ENCODE results near the gene XRCC5.
A peak's percentile ranks its signal among the peaks of the same experiment; 100 is the strongest.
"Not testable (repeated sequence)": the region's sequence is repeated elsewhere in the genome, so short reads cannot be mapped to it uniquely, and the experiment has no call there.

Gene XRCC5

GRCh38 chr2:216080048-216080447, 29.1 kb upstream of the XRCC5 start:
- not testable (repeated sequence) for H3K27me3 ChIP-seq (replicated peaks in 2 of 5; ENCODE audit: control insufficient read depth in 4 of 5, insufficient read depth in 5 of 5, low read length in 4 of 5)

GRCh38 chr2:216081012-216081411, 28.1 kb upstream of the XRCC5 start:
- CTCF ChIA-PET: interaction anchor here (1.0 to 2.4 kb wide), 4 partner anchors 8 to 49 kb away, joined by 3 to 5 read pairs (median 4); no protein-coding TSS in a partner anchor
- Histone ChIP-seq H3K9me3 (ENCODE audit: control extremely low read depth in 1 of 5, control insufficient read depth in 4 of 5, insufficient read depth in 2 of 5, low read depth in 1 of 5, low read length in 4 of 5) (no peaks in the 10 kb centered on the region), H3K27me3 (replicated peaks in 2 of 5; ENCODE audit: control insufficient read depth in 4 of 5, insufficient read depth in 5 of 5, low read length in 4 of 5) (no peaks in the 10 kb centered on the region), H3K27ac (ENCODE audit: insufficient read depth in 1 of 2, low read depth in 1 of 2, low read length in 2 of 2, poor library complexity in 1 of 2, severe bottlenecking in 2 of 2) (no peak overlapping the region), H3K36me3 (ENCODE audit: control insufficient read depth in 4 of 4, insufficient read depth in 4 of 4, low read length in 3 of 4) (no peaks in the 10 kb centered on the region), H3K4me1 (ENCODE audit: control extremely low read depth in 1 of 4, control insufficient read depth in 4 of 4, insufficient read depth in 4 of 4, low read length in 3 of 4) (peaks cover 7 to 19% (median 16%) of the 10 kb centered on the region in 4 experiments), H3K4me3 (ENCODE audit: control insufficient read depth in 1 of 7, extremely low read depth in 1 of 7, insufficient read depth in 4 of 7, low read depth in 2 of 7, low read length in 6 of 7) (peak overlapping the region in 6 of 7 experiments; percentile 58 to 90 (median 78))
- POLR2A ChIA-PET: interaction anchor here (0.6 kb wide), 1 partner anchor 1329 kb away, joined by 5 read pairs; no protein-coding TSS in a partner anchor
- peak in 1 of 3 donors; percentile 13 for DNase-seq
- WGBS (ENCODE audit: insufficient coverage): no CpG with 5 or more reads among the region's 1 CpG

More at GRCh38 chr2:216080048-216080447, 29.1 kb upstream of the XRCC5 start:
- H3K36me3 ChIP-seq (ENCODE audit: control insufficient read depth in 4 of 4, insufficient read depth in 4 of 4, low read length in 3 of 4); POLR2A ChIA-PET; CTCF ChIA-PET; DNase-seq; H3K9me3 ChIP-seq (ENCODE audit: control extremely low read depth in 1 of 5, control insufficient read depth in 4 of 5, insufficient read depth in 2 of 5, low read depth in 1 of 5, low read length in 4 of 5); H3K4me3 ChIP-seq (ENCODE audit: control insufficient read depth in 1 of 7, extremely low read depth in 1 of 7, insufficient read depth in 4 of 7, low read depth in 2 of 7, low read length in 6 of 7); H3K27ac ChIP-seq (ENCODE audit: insufficient read depth in 1 of 2, low read depth in 1 of 2, low read length in 2 of 2, poor library complexity in 1 of 2, severe bottlenecking in 2 of 2): not testable (repeated sequence)
- H3K4me1 ChIP-seq (ENCODE audit: control extremely low read depth in 1 of 4, control insufficient read depth in 4 of 4, insufficient read depth in 4 of 4, low read length in 3 of 4): peaks cover 7 to 18% (median 15%) of the 10 kb centered on the region in 4 experiments
- WGBS (ENCODE audit: insufficient coverage): 97% methylated on average over 5 of the region's 10 CpGs

- ChIA-PET CTCF (interaction anchor here (0.9 to 2.4 kb wide), 6 partner anchors 9 to 58 kb away, joined by 3 to 5 read pairs (median 4); no protein-coding TSS in a partner anchor), POLR2A (interaction anchor here (0.6 kb wide), 1 partner anchor 1328 kb away, joined by 5 read pairs; no protein-coding TSS in a partner anchor)
- H3K4me1 ChIP-seq (ENCODE audit: control extremely low read depth in 1 of 4, control insufficient read depth in 4 of 4, insufficient read depth in 4 of 4, low read length in 3 of 4): peaks cover 7 to 19% (median 16%) of the 10 kb centered on the region in 4 experiments
- peak; percentile 49 to 75 (median 65) for DNase-seq
- peak within 1 kb of the TSS; percentile 58 to 90 (median 77) for H3K4me3 ChIP-seq (ENCODE audit: control insufficient read depth in 1 of 7, extremely low read depth in 1 of 7, insufficient read depth in 4 of 7, low read depth in 2 of 7, low read length in 6 of 7)
- WGBS (ENCODE audit: insufficient coverage): under 1% methylated on average over 31 of the region's 44 CpGs
- H3K27ac ChIP-seq (ENCODE audit: insufficient read depth in 1 of 2, low read depth in 1 of 2, low read length in 2 of 2, poor library complexity in 1 of 2, severe bottlenecking in 2 of 2): peak within 1 kb of the TSS in 1 of 2 experiments; percentile 12
- H3K9me3 ChIP-seq (ENCODE audit: control extremely low read depth in 1 of 5, control insufficient read depth in 4 of 5, insufficient read depth in 2 of 5, low read depth in 1 of 5, low read length in 4 of 5): no peaks in the 10 kb centered on the region
- H3K27me3 ChIP-seq (replicated peaks in 2 of 5; ENCODE audit: control insufficient read depth in 4 of 5, insufficient read depth in 5 of 5, low read length in 4 of 5): no peaks in the 10 kb centered on the region
- H3K36me3 ChIP-seq (ENCODE audit: control insufficient read depth in 4 of 4, insufficient read depth in 4 of 4, low read length in 3 of 4): no peaks in the 10 kb centered on the region
These were observed 27.5 kb upstream of the XRCC5 start, which contains the start of the genes PECR and TMEM169 for GRCh38 chr2:216081487-216082116. TSS of gene PECR (minus strand) at chr2:216081809. CDS start at chr2:216081741, 68 bp downstream. TSS of gene TMEM169 (plus strand) at chr2:216081919. CDS start at chr2:216095964, 14,045 bp downstream.

GRCh38 chr2:216082117-216082711, 26.9 kb upstream of the XRCC5 start:
- H3K4me3 ChIP-seq (ENCODE audit: control insufficient read depth in 1 of 7, extremely low read depth in 1 of 7, insufficient read depth in 4 of 7, low read depth in 2 of 7, low read length in 6 of 7): peak overlapping the region; percentile 58 to 90 (median 77)
- 24% methylated on average over 17 of the region's 22 CpGs for WGBS (ENCODE audit: insufficient coverage)
- H3K27me3 ChIP-seq (replicated peaks in 2 of 5; ENCODE audit: control insufficient read depth in 4 of 5, insufficient read depth in 5 of 5, low read length in 4 of 5): no peaks in the 10 kb centered on the region
- POLR2A ChIA-PET: no interaction called here
- H3K9me3 ChIP-seq (ENCODE audit: control extremely low read depth in 1 of 5, control insufficient read depth in 4 of 5, insufficient read depth in 2 of 5, low read depth in 1 of 5, low read length in 4 of 5): no peaks in the 10 kb centered on the region
- no peaks in the 10 kb centered on the region for H3K36me3 ChIP-seq (ENCODE audit: control insufficient read depth in 4 of 4, insufficient read depth in 4 of 4, low read length in 3 of 4)
- no peak for DNase-seq
- CTCF ChIA-PET: interaction anchor here (0.9 to 2.4 kb wide), 5 partner anchors 16 to 59 kb away, joined by 3 to 5 read pairs (median 5); no protein-coding TSS in a partner anchor
- H3K4me1 ChIP-seq (ENCODE audit: control extremely low read depth in 1 of 4, control insufficient read depth in 4 of 4, insufficient read depth in 4 of 4, low read length in 3 of 4): peaks cover 7 to 19% (median 16%) of the 10 kb centered on the region in 4 experiments
- H3K27ac ChIP-seq (ENCODE audit: insufficient read depth in 1 of 2, low read depth in 1 of 2, low read length in 2 of 2, poor library complexity in 1 of 2, severe bottlenecking in 2 of 2): peak overlapping the region in 1 of 2 experiments; percentile 12

DNA sequence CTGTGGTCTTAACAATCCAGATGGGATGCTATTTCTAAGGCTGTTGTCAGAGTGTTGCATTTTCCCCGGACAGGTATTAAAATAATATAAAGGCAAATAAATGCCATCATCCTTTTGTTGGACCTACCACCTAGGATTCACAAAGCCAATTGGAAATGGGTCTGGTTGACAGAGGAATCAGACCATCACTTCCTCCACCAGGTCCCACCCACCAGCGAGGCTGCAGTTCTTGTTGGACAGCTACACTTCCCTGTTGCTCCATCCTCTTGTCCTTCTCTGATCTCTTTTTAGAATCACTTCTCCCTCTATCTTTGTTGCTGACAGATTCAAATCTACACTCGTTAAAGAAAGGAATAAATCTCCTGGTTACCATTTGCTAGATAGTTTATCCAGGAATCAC, 26.3 kb upstream of the XRCC5 start:
- 92% methylated on average over 1 of the region's 3 CpGs for WGBS (ENCODE audit: insufficient coverage)
- Histone ChIP-seq H3K4me1 (ENCODE audit: control extremely low read depth in 1 of 4, control insufficient read depth in 4 of 4, insufficient read depth in 4 of 4, low read length in 3 of 4) (peaks cover 7 to 19% (median 16%) of the 10 kb centered on the region in 4 experiments), H3K4me3 (ENCODE audit: control insufficient read depth in 1 of 7, extremely low read depth in 1 of 7, insufficient read depth in 4 of 7, low read depth in 2 of 7, low read length in 6 of 7) (no peak overlapping the region), H3K27ac (ENCODE audit: insufficient read depth in 1 of 2, low read depth in 1 of 2, low read length in 2 of 2, poor library complexity in 1 of 2, severe bottlenecking in 2 of 2) (no peak overlapping the region), H3K27me3 (replicated peaks in 2 of 5; ENCODE audit: control insufficient read depth in 4 of 5, insufficient read depth in 5 of 5, low read length in 4 of 5) (no peaks in the 10 kb centered on the region), H3K36me3 (ENCODE audit: control insufficient read depth in 4 of 4, insufficient read depth in 4 of 4, low read length in 3 of 4) (no peaks in the 10 kb centered on the region), H3K9me3 (ENCODE audit: control extremely low read depth in 1 of 5, control insufficient read depth in 4 of 5, insufficient read depth in 2 of 5, low read depth in 1 of 5, low read length in 4 of 5) (no peaks in the 10 kb centered on the region)
- POLR2A ChIA-PET: no interaction called here
- CTCF ChIA-PET: interaction anchor here (1.2 to 2.4 kb wide), 2 partner anchors 9 to 26 kb away, joined by 4 to 5 read pairs; no protein-coding TSS in a partner anchor
- DNase-seq: peak in 1 of 3 donors; percentile 19

- Histone ChIP-seq H3K36me3 (ENCODE audit: control insufficient read depth in 4 of 4, insufficient read depth in 4 of 4, low read length in 3 of 4) (no peaks in the 10 kb centered on the region), H3K9me3 (ENCODE audit: control extremely low read depth in 1 of 5, control insufficient read depth in 4 of 5, insufficient read depth in 2 of 5, low read depth in 1 of 5, low read length in 4 of 5) (no peaks in the 10 kb centered on the region), H3K27me3 (replicated peaks in 2 of 5; ENCODE audit: control insufficient read depth in 4 of 5, insufficient read depth in 5 of 5, low read length in 4 of 5) (no peaks in the 10 kb centered on the region), H3K27ac (ENCODE audit: insufficient read depth in 1 of 2, low read depth in 1 of 2, low read length in 2 of 2, poor library complexity in 1 of 2, severe bottlenecking in 2 of 2) (no peak overlapping the region), H3K4me3 (ENCODE audit: control insufficient read depth in 1 of 7, extremely low read depth in 1 of 7, insufficient read depth in 4 of 7, low read depth in 2 of 7, low read length in 6 of 7) (no peak overlapping the region), H3K4me1 (ENCODE audit: control extremely low read depth in 1 of 4, control insufficient read depth in 4 of 4, insufficient read depth in 4 of 4, low read length in 3 of 4) (peaks cover 7 to 19% (median 16%) of the 10 kb centered on the region in 4 experiments)
- POLR2A ChIA-PET: interaction anchor here (0.9 kb wide), 1 partner anchor 23 kb away, joined by 3 read pairs; no protein-coding TSS in a partner anchor
- CTCF ChIA-PET: interaction anchor here (1.2 kb wide), 1 partner anchor 8 kb away, joined by 4 read pairs; no protein-coding TSS in a partner anchor
- 94% methylated on average over 11 of the region's 11 CpGs for WGBS (ENCODE audit: insufficient coverage)
- DNase-seq: no peak
These were observed 25.5 kb upstream of the XRCC5 start for GRCh38 chr2:216083464-216084281.

All from common myeloid progenitor, CD34-positive (primary cell).